Muscle of arm (tissue), 12 donors: Measurements from ENCODE around the gene PLA2G2C. TPM values are rescaled to one million over a fixed set of nuclear protein-coding genes. Genes with fewer than 3 reads are reported as not detected.

ENCODE experiments used
- DNase-seq: peaks from one replicate; pipeline ENCODE4 v3.0.0-alpha.2; 2013
- polyA plus RNA-seq, 12 donors: library from polyadenylated mRNA; unstranded; fragments of 120-200 nt; gene quantifications; one replicate each; pipeline ENCODE4 v1.2.1, GENCODE V29; 2013; ENCODE audit not compliant: insufficient read length in 12 of 12

Gene PLA2G2C
- polyA plus RNA-seq, 12 donors = 0.05 to 0.10 (median 0.06) TPM; not detected in 9

- no peak for DNase-seq
Observed at GRCh38 chr1:20153000-20153418, 33.3 kb downstream of the PLA2G2C start.

GRCh38 chr1:20152599-20152930 lies 33.8 kb downstream of the PLA2G2C start:
- DNase-seq = no peak

- DNase-seq = peak; percentile 77
Observed at GRCh38 chr1:20151906-20152598, 34.3 kb downstream of the PLA2G2C start.

DNA sequence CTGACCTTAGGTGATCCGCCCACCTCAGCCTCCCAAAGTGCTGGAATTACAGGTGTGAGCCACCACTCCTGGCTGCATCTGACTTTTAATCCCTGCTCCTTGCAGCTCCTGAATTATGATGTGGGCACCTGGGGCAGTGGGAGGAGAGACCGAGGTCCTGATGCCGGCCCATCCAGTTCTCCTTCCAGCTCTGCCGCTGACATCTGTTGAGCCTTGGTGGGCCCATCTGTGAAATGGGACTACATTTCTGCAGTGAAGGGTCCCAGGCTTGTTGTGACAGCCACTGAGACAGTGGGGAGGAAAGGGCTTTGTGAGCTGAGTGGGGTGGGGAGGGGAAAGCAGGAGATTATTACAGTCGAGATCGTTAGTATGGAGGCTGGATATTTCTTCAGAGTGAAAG lies 35.3 kb downstream of the PLA2G2C start:
- DNase-seq = no peak

DNA sequence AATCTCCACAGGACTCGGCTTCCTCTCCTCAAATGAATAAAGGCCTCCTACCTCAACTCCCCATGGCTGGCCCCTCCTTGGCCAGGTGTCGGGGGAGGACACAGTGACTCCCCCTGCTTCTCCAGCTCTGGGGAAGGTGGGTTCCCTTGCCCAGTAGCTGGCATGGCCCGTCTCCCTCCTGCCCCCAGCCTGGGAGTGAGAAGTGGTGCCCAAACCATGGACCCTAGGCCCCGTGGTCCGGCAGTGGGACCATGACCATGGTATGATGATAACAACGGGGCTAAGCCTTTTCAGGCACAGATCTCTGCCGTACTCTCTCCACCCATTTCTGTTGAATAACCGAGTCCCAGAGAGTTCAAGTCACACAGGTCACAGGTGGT lies 36.0 kb downstream of the PLA2G2C start:
- no peak for DNase-seq

GRCh38 chr1:20149601-20150325 lies 36.6 kb downstream of the PLA2G2C start:
- DNase-seq = no peak

GRCh38 chr1:20148571-20149500 lies 37.5 kb downstream of the PLA2G2C start:
- DNase-seq = no peak

DNA sequence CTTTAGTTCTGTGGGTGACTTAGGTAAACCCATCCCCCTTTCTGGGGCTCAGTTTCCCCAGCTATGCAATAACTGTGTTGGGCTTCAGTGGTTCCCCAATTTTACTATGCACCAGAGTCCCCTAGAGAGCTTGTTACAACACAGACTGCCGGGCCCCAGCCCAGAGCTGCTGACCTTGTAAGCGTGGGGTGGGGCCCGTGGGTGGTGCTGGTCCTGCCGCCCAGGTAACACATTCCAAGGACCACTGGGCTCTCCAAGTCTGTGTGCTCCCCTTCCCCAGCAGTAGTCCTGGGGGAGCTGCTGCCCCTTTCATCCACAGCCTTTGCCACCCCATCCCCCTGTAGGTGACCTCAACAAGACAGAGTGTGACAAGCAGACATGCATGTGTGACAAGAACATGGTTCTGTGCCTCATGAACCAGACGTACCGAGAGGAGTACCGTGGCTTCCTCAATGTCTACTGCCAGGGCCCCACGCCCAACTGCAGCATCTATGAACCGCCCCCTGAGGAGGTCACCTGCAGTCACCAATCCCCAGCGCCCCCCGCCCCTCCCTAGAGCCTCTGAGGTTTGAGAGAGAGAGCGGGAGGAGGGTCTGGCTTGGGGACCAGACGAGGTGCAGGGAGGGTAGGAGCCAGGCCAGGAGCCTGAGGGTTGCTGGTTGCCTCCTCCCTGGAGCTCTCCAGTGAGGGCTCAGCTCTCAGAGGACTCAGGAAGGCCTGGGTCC lies 38.3 kb downstream of the PLA2G2C start:
- no peak for DNase-seq

DNA sequence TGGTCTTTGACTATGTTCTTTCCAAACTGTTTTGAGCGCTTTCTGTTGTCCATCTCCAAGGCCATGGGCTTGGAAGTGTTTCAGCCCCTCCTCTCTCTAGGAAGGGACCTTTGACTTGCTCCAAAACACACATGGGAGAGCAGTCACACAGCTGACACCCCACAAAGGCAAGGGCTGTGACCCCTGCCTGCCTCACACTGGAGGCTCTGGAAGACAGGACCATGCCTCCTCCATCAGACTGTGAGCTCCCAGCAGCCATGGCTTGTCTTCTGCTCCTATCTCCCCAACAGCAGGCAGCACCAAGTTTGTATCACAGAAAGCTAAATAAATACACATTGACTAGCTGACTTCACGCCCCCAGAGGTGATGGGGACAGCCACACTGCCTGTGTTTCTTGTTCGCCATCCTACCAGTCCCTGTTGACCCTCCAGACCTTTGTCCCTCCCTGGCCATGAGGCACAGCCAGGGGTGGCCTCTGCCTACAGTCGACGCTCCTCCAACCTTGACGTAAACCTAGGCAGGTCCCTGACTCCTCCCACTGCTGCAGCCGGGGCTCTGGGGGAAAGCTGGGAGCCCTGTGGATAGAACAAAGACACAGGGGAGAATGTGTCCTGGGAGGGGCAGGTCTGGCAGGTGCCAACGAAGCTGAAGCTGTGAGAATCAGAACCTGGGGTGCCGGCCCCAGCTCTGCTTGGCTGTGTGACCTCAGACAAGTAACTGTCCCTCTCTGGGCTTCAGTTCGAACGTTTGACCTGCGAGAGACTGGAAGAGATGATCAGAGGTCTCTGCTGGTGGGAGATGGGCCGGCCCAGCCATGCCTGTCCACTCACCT lies 42.4 kb downstream of the PLA2G2C start:
- DNase-seq = no peak

GRCh38 chr1:20143318-20143717 lies 43.0 kb downstream of the PLA2G2C start:
- no peak for DNase-seq

DNA sequence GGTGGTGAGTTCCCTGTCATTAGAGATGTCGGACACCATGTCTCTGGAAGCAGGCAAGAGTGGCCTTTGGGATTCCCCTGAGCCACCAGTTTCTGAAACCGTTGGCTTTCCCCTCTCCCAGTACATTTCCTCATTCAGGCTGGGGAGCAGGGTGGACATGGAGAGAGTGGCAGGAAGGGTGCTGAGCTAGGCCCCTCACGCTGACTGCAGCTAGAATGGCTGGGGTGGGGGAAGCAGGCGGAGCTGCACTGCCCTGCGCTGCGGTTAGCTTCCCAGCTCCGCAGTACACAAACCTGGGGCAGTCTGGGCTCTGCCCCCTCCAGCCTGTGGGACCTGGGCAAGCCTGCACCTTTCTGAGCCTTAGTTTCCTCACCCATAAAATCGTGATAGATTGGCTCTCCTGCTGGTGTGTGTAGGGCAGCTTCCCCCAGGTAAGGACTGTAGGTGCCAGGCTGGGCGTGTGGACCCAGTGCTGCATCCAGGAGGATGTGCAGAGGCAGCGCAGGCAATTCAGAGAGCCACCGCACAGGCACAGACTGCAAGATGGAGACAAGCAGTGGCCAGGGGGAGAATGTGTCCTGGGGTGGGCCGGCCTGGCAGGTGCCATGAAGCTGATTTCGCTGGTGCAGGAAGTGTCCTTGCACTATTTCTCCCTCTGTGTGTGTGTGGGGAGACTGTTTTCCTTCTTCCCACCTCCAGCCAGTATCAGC lies 44.2 kb downstream of the PLA2G2C start:
- no peak for DNase-seq

- no peak for DNase-seq
Observed at GRCh38 chr1:20141466-20141865, 44.9 kb downstream of the PLA2G2C start.

DNA sequence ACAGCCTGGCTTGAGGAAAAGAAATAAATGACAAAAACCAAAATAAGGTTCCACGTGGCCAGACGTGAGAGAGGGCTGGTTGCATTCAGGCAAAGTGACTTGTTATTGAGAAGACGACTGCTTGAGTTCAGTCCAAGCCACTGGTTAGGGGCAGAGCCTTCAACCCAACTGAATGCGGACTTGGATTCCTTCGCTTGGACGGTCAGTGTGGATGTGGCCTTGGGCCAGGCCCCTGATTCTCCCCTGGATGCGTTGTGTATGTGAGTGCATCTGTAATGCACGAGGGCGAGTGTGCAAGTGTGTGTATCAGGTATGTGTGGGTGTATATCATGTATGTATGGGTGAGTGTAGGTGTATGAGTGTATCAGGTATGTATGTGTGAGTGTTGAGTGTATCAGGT lies 45.3 kb downstream of the PLA2G2C start:
- DNase-seq = no peak

- no peak for DNase-seq
Observed at GRCh38 chr1:20139776-20140612, 46.3 kb downstream of the PLA2G2C start.

DNA sequence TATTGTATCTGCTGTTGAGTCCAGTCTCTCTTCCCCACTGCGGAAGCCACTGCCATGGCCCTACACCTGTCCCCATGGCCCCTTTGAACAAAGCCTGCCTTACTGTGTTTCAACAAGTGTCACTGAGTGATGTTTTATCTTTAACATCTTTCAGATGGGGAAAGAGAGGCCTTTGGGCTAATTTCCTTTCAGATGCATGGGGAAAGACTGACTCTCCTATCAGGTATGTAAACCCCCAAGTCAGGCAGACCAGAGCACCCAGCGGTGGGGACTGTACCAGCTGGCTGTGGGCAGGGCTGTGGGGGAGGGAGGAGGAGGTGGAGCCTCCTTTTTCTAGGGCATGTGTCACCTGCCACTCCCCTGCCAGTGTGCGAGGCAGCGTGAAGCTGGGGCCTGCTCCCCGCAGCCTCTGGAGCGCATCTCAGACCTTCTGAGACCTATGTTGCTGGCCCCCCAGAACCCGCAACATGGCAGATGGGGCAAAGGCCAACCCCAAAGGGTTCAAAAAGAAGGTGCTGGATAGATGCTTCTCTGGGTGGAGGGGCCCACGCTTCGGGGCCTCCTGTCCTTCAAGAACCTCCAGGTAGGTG lies 47.3 kb downstream of the PLA2G2C start, which contains the start of gene PLA2G2F:
TSS of gene PLA2G2F (plus strand) at position 363 of the 590 bp plus-strand sequence. CDS start at position 468, 105 bp downstream.
- DNase-seq = no peak

DNA sequence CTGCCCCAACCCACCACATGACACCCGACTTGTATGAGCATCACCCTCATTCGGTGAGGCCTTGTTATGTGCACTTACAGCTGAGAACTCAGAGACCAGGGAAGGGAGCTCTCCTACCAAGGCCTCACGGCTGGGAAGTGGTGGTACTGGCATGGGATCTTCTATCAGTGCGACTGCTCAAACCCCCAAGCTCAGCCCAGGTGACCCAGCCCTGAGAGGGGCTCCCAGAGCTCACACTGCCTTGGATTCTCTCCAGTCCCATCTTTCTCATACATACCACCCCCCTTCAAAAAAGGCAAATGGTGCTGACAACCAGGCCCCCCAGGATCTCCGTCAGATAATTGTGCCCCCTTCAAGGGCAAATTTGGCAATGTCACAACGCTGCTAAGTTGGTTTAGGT lies 48.0 kb downstream of the PLA2G2C start:
- DNase-seq = no peak

GRCh38 chr1:20137604-20138003 lies 48.7 kb downstream of the PLA2G2C start:
- no peak for DNase-seq

GRCh38 chr1:20137055-20137454 lies 49.3 kb downstream of the PLA2G2C start:
- DNase-seq = no peak

GRCh38 chr1:20136249-20136648 lies 50.1 kb downstream of the PLA2G2C start:
- no peak for DNase-seq
